K562 (cell line): ENCODE data around the gene RNF114. TPM values are rescaled to one million over a fixed set of nuclear protein-coding genes. Genes with fewer than 3 reads are reported as not detected.

Experiments used
- ATAC-seq: fragments of 200-7000 bp; cut with Tn5 transposase; 3 replicates; pipeline ENCODE4 v1.9.1; 2020; ENCODE audit warnings: moderate library complexity
- BruUV-seq: library from RNA; stranded (reverse); fragments of 400-500 nt; replicated peaks from 2 replicates; lab custom pipeline; 2021; lab: Mats Ljungman, UMichigan
- CTCF ChIA-PET: fragments of 300-600 bp; formaldehyde crosslinking; extraction: SDS; loops from one replicate; lab custom pipeline; 2021; ENCODE audit warnings: low intra/inter-chr PET ratio; lab: Yijun Ruan, JAX
- POLR2A ChIA-PET: fragments of 300-600, 350-650 bp; sonication (Branson Sonifier 250); formaldehyde crosslinking; extraction: SDS; loops from one replicate; lab custom pipeline; 2021; ENCODE audit warnings: antibody characterized with exemption, inconsistent platforms; lab: Yijun Ruan, JAX
- DNase-seq, 4 experiments: peaks; one replicate each; pipeline versions ENCODE4 v3.0.0 to v3.0.0-alpha.2; 2011 to 2018; ENCODE audit warnings: low spot score in 3 of 4, mixed read lengths in 3 of 4; ENCODE audit errors: extremely low read depth in 1 of 4
- FAIRE-seq: peaks from 2 replicates; lab custom pipeline; 2011; peaks lifted over from hg19 to GRCh38; lab: Jason Lieb, UNC
- H2AFZ ChIP-seq: 2 replicates; pipeline ENCODE4 v1.6.0; 2011; ENCODE audit warnings: low read depth, low read length, control low read depth, inconsistent platforms
- H3K27ac ChIP-seq: fragments of 200-600 bp; 3 replicates; pipeline ENCODE4 v1.8.0; 2011; ENCODE audit warnings: low read depth, mild to moderate bottlenecking, control low read depth, inconsistent platforms, low read length, moderate library complexity, mixed read lengths; ENCODE audit errors: extremely low read depth
- H3K27me3 ChIP-seq, 2 experiments: fragments of 300-600 bp in 1 of 2; 2 replicates in 1 of 2; 3 replicates in 1 of 2; pipeline versions ENCODE4 v1.6.0 to v1.8.0; 2011; ENCODE audit warnings: inconsistent platforms in 2 of 2, low read length in 2 of 2, mild to moderate bottlenecking in 1 of 2, mixed read lengths in 1 of 2, moderate library complexity in 1 of 2; ENCODE audit not compliant: control insufficient read depth in 2 of 2, insufficient read depth in 2 of 2
- H3K36me3 ChIP-seq: fragments of 300-600 bp; 3 replicates; pipeline ENCODE4 v1.8.0; 2011; ENCODE audit warnings: mild to moderate bottlenecking, low read length, inconsistent platforms; ENCODE audit not compliant: control insufficient read depth, insufficient read depth
- H3K4me1 ChIP-seq, 2 experiments: fragments of 200-600 bp in 1 of 2; replicated peaks in 1 of 2; 2 replicates in 1 of 2; 3 replicates in 1 of 2; pipeline versions ENCODE4 v1.5.1 to v1.8.0; 2011; ENCODE audit warnings: inconsistent platforms in 2 of 2, low read length in 2 of 2, mild to moderate bottlenecking in 1 of 2, mixed read lengths in 1 of 2, moderate library complexity in 1 of 2; ENCODE audit not compliant: control insufficient read depth in 2 of 2, insufficient read depth in 2 of 2
- H3K4me2 ChIP-seq: 2 replicates; pipeline ENCODE4 v1.6.1; 2011; ENCODE audit warnings: low read length, control low read depth, inconsistent platforms, mixed read lengths; ENCODE audit not compliant: insufficient read depth
- H3K4me3 ChIP-seq: fragments of 200-600 bp; sonication (generic), shearing (Covaris generic); 2 replicates; pipeline ENCODE4 v1.5.1; 2016; ENCODE audit warnings: control low read depth, inconsistent platforms
- H3K79me2 ChIP-seq: fragments of 200-600 bp; 3 replicates; pipeline ENCODE4 v1.8.0; 2011; ENCODE audit warnings: low read length, inconsistent platforms; ENCODE audit not compliant: control insufficient read depth, insufficient read depth
- H3K9ac ChIP-seq, 2 experiments: 2 replicates each; pipeline versions ENCODE4 v1.6.0 to v1.6.1; 2011; ENCODE audit warnings: low read depth in 2 of 2, low read length in 2 of 2, control low read depth in 1 of 2, inconsistent platforms in 1 of 2, mild to moderate bottlenecking in 1 of 2, mixed read lengths in 1 of 2; ENCODE audit not compliant: insufficient read depth in 1 of 2
- H3K9me1 ChIP-seq: one replicate; pipeline ENCODE4 v1.6.0; 2011; ENCODE audit warnings: inconsistent platforms, mild to moderate bottlenecking, low read length, moderate library complexity; ENCODE audit not compliant: control insufficient read depth, insufficient read depth
- H3K9me3 ChIP-seq: replicated peaks from 2 replicates; pipeline ENCODE4 v1.5.1; 2011; ENCODE audit warnings: low read depth, low read length, inconsistent platforms; ENCODE audit not compliant: control insufficient read depth, insufficient read depth
- H4K20me1 ChIP-seq: replicated peaks from 2 replicates; pipeline ENCODE4 v1.6.1; 2011; ENCODE audit warnings: low read length, inconsistent platforms, mixed read lengths; ENCODE audit not compliant: control insufficient read depth, insufficient read depth
- STAT6 ChIP-seq: sonication (generic); formaldehyde crosslinking; IDR thresholded peaks from 2 replicates; pipeline ENCODE4 v1.8.1; 2023; ENCODE audit warnings: mild to moderate bottlenecking, missing genetic modification reagents
- ZSCAN29 ChIP-seq: fragments of 450-650 bp; IDR thresholded peaks from 2 replicates; pipeline ENCODE4 v1.6.1; 2017
- WGBS: fragments of 100-300 bp; shearing (Covaris generic); methylation state at CpG from one replicate; pipeline ENCODE4 v1.1.6; 2016; ENCODE audit warnings: low coverage, mixed read lengths; ENCODE audit not compliant: insufficient coverage; ENCODE audit errors: missing lambda C conversion rate; 5-methylcytosine and 5-hydroxymethylcytosine counted together
- in situ Hi-C: fragments of 300-500 bp; cut with MboI; formaldehyde crosslinking; loops from 4 replicates; pipeline ENCODE4 v1.15.0; 2018; ENCODE audit warnings: inconsistent platforms, mixed read lengths
- intact Hi-C: fragments of 100-400 bp; cut with micrococcal nuclease; formaldehyde crosslinking; loops from 2 replicates; pipeline ENCODE4 v1.14.2; 2022
- polyA plus RNA-seq, 8 experiments: library from polyadenylated mRNA; depleted of rRNA in 4 of 8; stranded (reverse) in 5 of 8; unstranded in 3 of 8; fragments of >200 nt; fragmentation: Nextera tagmentation in 2 of 8; fragmentation: Illumina TruSeq in 1 of 8; extraction: Ambion mirVana in 2 of 8; extraction: Trizol in 1 of 8; gene quantifications; 2 replicates each; pipeline versions ENCODE4 v1.2.1 to v1.2.3, GENCODE V29; 2011 to 2014; ENCODE audit warnings: inconsistent platforms in 1 of 8, missing spikeins in 1 of 8
- total RNA-seq, 7 experiments: library from RNA; depleted of rRNA in 6 of 7; stranded (reverse); fragments of >200 nt in 6 of 7; fragmentation: Illumina TruSeq in 2 of 7; extraction: Trizol in 2 of 7; gene quantifications; 2 replicates each; pipeline versions ENCODE4 v1.2.1 to v1.2.3, GENCODE V29; 2011 to 2021; ENCODE audit warnings: low replicate concordance in 1 of 7
- TF ChIP-seq, protein P1 (sequence below): fragments of 250-450 bp; sonication (Bioruptor Pico); IDR thresholded peaks from 2 replicates; pipeline ENCODE4 v1.8.0; 2022; ENCODE audit warnings: moderate library complexity, mild to moderate bottlenecking, inconsistent platforms

Gene RNF114
- total and polyA plus RNA-seq, 9 of the 15 experiments (the other 6 are each of a cell fraction or from before 2014, with no cell fraction given): 38.6 to 111 (median 62.6) TPM

- BruUV-seq: no TSS peak
- peaks cover 39% of the 10 kb centered on the region for H3K79me2 ChIP-seq
- H3K4me3 ChIP-seq: no peak overlapping the region
- in situ Hi-C loops: no loop called here
- H3K4me2 ChIP-seq: no peak overlapping the region
- no peak overlapping the region for H2AFZ ChIP-seq
- POLR2A ChIA-PET: interaction anchor here (0.5 to 4.0 kb wide), 5 partner anchors 8 to 19 kb away, joined by 3 to 30 read pairs (median 4); partner anchors contain the start of gene RNF114
- H3K27me3 ChIP-seq: no peaks in the 10 kb centered on the region
- TF ChIP-seq, protein P1, sequence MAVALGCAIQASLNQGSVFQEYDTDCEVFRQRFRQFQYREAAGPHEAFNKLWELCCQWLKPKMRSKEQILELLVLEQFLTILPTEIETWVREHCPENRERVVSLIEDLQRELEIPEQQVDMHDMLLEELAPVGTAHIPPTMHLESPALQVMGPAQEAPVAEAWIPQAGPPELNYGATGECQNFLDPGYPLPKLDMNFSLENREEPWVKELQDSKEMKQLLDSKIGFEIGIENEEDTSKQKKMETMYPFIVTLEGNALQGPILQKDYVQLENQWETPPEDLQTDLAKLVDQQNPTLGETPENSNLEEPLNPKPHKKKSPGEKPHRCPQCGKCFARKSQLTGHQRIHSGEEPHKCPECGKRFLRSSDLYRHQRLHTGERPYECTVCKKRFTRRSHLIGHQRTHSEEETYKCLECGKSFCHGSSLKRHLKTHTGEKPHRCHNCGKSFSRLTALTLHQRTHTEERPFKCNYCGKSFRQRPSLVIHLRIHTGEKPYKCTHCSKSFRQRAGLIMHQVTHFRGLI: no peak
- TF ChIP-seq ZSCAN29: no peak
- no peak for TF ChIP-seq STAT6 (CRISPR knock-in tag)
- no peak for ATAC-seq
- FAIRE-seq: no peak
- H3K9me1 ChIP-seq: no peaks in the 10 kb centered on the region
- no peaks in the 10 kb centered on the region for H3K9me3 ChIP-seq
- no peak overlapping the region for H3K9ac ChIP-seq
- H3K36me3 ChIP-seq: peaks cover 89% of the 10 kb centered on the region
- 0 out of 2 replicates have a peak, but pooled peaks cover 6% of the 10 kb centered on the region for H4K20me1 ChIP-seq
- intact Hi-C loops: no loop called here
- no peak overlapping the region for H3K27ac ChIP-seq
- H3K4me1 ChIP-seq: peaks cover 0 to 3% of the 10 kb centered on the region in 2 experiments; a peak in 1 of 5 replicates
- WGBS: 94% methylated on average over 10 of the region's 10 CpGs
- CTCF ChIA-PET: no interaction called here
- DNase-seq: no peak
Measured at GRCh38 chr20:49945701-49946477, 9.7 kb downstream of the RNF114 start.
